Lower leg skin (tissue), 3 donors: ENCODE measurements around the gene NCAM1.

Source experiments
- POLR2A ChIP-seq, 2 donors: fragments of 450-650 bp; IDR thresholded peaks; one replicate each; pipeline ENCODE4 v1.6.1; 2016 to 2017; ENCODE audit warnings: antibody characterized with exemption in 2 of 2, mild to moderate bottlenecking in 1 of 2, moderate library complexity in 1 of 2
- TF ChIP-seq, protein P1 (sequence below), 3 donors: fragments of 450-650 bp; IDR thresholded peaks; one replicate each; pipeline ENCODE4 v1.5.1; 2016; ENCODE audit warnings: antibody characterized with exemption in 3 of 3, mild to moderate bottlenecking in 3 of 3, moderate library complexity in 2 of 3

DNA sequence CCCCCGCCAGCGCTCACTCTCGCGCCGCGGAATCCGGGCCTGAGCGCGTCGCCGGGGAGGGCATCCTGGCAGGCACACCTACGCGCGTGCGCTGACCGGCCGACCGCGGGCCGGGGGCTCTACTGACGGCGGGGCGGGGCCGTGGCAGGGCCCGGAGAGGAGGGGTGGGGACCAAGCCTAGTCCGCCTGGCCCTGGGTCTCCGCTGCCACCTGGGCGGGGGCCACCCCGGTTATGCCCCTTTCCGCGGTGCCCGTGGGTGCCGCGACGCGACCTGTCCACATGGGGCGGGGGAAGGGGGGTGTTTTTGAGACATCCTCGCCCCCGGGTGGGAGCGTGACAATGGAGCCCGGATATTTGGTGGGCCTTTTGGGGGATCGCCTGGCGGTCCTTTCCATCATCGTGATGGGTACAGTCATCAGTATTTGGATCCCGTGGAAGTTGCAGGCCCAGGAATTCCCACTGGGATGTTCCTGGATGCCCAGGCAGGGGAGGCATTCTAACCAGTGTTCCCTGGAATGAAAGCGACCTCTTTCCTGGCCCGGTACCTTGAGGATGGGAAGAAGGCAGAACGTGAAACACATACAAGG, 2.2 kb downstream of the NCAM1 start:
- no peak for TF ChIP-seq POLR2A (IDR thresholded peaks at IDR 0.05)
- TF ChIP-seq, protein P1, sequence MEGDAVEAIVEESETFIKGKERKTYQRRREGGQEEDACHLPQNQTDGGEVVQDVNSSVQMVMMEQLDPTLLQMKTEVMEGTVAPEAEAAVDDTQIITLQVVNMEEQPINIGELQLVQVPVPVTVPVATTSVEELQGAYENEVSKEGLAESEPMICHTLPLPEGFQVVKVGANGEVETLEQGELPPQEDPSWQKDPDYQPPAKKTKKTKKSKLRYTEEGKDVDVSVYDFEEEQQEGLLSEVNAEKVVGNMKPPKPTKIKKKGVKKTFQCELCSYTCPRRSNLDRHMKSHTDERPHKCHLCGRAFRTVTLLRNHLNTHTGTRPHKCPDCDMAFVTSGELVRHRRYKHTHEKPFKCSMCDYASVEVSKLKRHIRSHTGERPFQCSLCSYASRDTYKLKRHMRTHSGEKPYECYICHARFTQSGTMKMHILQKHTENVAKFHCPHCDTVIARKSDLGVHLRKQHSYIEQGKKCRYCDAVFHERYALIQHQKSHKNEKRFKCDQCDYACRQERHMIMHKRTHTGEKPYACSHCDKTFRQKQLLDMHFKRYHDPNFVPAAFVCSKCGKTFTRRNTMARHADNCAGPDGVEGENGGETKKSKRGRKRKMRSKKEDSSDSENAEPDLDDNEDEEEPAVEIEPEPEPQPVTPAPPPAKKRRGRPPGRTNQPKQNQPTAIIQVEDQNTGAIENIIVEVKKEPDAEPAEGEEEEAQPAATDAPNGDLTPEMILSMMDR (IDR thresholded peaks at IDR 0.05), result no peak
